ENCODE data around the gene LDB2.

The LDB2 gene

GRCh38 chr4:16864199-16864598, 34.2 kb downstream of the LDB2 start:
- WGBS, 2 experiments (ENCODE audit: insufficient coverage in 2 of 2): no CpG with 5 or more reads among the region's 2 CpGs
- Histone ChIP-seq H3K4me1 (ENCODE audit: control insufficient read depth, insufficient read depth, low read length, poor library complexity, severe bottlenecking) (peaks cover 13% of the 10 kb centered on the region), H3K27ac (ENCODE audit: low read depth, low read length, severe bottlenecking) (no peak overlapping the region), H3K36me3 (ENCODE audit: control insufficient read depth, insufficient read depth, low read length) (peaks cover 55% of the 10 kb centered on the region), H3K4me3 (ENCODE audit: extremely low read depth, insufficient read depth, low read length, poor library complexity, severe bottlenecking) (no peak overlapping the region), H3K9me3 (ENCODE audit: control insufficient read depth, low read length) (peaks cover 6% of the 10 kb centered on the region)

GRCh38 chr4:16862697-16863096, 35.7 kb downstream of the LDB2 start:
- peaks cover 6% of the 10 kb centered on the region for H3K9me3 ChIP-seq (ENCODE audit: control insufficient read depth, low read length)
- H3K4me1 ChIP-seq (ENCODE audit: control insufficient read depth, insufficient read depth, low read length, poor library complexity, severe bottlenecking): peaks cover 13% of the 10 kb centered on the region
- H3K36me3 ChIP-seq (ENCODE audit: control insufficient read depth, insufficient read depth, low read length): peaks cover 44% of the 10 kb centered on the region
- H3K4me3 ChIP-seq (ENCODE audit: extremely low read depth, insufficient read depth, low read length, poor library complexity, severe bottlenecking): no peak overlapping the region
- 90 to 97% methylated on average over 11 of the region's 11 CpGs for WGBS, 2 experiments (ENCODE audit: insufficient coverage in 2 of 2)
- no peak overlapping the region for H3K27ac ChIP-seq (ENCODE audit: low read depth, low read length, severe bottlenecking)

- Histone ChIP-seq H3K4me1 (ENCODE audit: control insufficient read depth, insufficient read depth, low read length, poor library complexity, severe bottlenecking) (peaks cover 13% of the 10 kb centered on the region), H3K36me3 (ENCODE audit: control insufficient read depth, insufficient read depth, low read length) (peaks cover 28% of the 10 kb centered on the region), H3K27ac (ENCODE audit: low read depth, low read length, severe bottlenecking) (no peak overlapping the region), H3K9me3 (ENCODE audit: control insufficient read depth, low read length) (no peaks in the 10 kb centered on the region), H3K4me3 (ENCODE audit: extremely low read depth, insufficient read depth, low read length, poor library complexity, severe bottlenecking) (no peak overlapping the region)
- WGBS, 2 experiments (ENCODE audit: insufficient coverage in 2 of 2): 91 to 100% methylated on average over 1 of the region's 1 CpG
Measured at GRCh38 chr4:16860516-16860915, 37.9 kb downstream of the LDB2 start.

GRCh38 chr4:16859031-16859430, 39.4 kb downstream of the LDB2 start:
- 83 to 93% methylated on average over 1 to 3 of the region's 4 CpGs for WGBS, 2 experiments (ENCODE audit: insufficient coverage in 2 of 2)
- Histone ChIP-seq H3K4me1 (ENCODE audit: control insufficient read depth, insufficient read depth, low read length, poor library complexity, severe bottlenecking) (peaks cover 8% of the 10 kb centered on the region), H3K36me3 (ENCODE audit: control insufficient read depth, insufficient read depth, low read length) (peaks cover 19% of the 10 kb centered on the region), H3K9me3 (ENCODE audit: control insufficient read depth, low read length) (no peaks in the 10 kb centered on the region), H3K27ac (ENCODE audit: low read depth, low read length, severe bottlenecking) (peak overlapping the region; percentile 83), H3K4me3 (ENCODE audit: extremely low read depth, insufficient read depth, low read length, poor library complexity, severe bottlenecking) (no peak overlapping the region)

GRCh38 chr4:16858275-16858752, 40.1 kb downstream of the LDB2 start:
- peak overlapping the region; percentile 83 for H3K27ac ChIP-seq (ENCODE audit: low read depth, low read length, severe bottlenecking)
- peaks cover 6% of the 10 kb centered on the region for H3K4me1 ChIP-seq (ENCODE audit: control insufficient read depth, insufficient read depth, low read length, poor library complexity, severe bottlenecking)
- H3K4me3 ChIP-seq (ENCODE audit: extremely low read depth, insufficient read depth, low read length, poor library complexity, severe bottlenecking): no peak overlapping the region
- H3K9me3 ChIP-seq (ENCODE audit: control insufficient read depth, low read length): no peaks in the 10 kb centered on the region
- 55 to 64% methylated on average over 2 to 3 of the region's 9 CpGs for WGBS, 2 experiments (ENCODE audit: insufficient coverage in 2 of 2)
- H3K36me3 ChIP-seq (ENCODE audit: control insufficient read depth, insufficient read depth, low read length): peaks cover 19% of the 10 kb centered on the region

GRCh38 chr4:16857425-16857824, 41.0 kb downstream of the LDB2 start:
- peaks cover 14% of the 10 kb centered on the region for H3K36me3 ChIP-seq (ENCODE audit: control insufficient read depth, insufficient read depth, low read length)
- H3K4me3 ChIP-seq (ENCODE audit: extremely low read depth, insufficient read depth, low read length, poor library complexity, severe bottlenecking): no peak overlapping the region
- peak overlapping the region; percentile 16 for H3K27ac ChIP-seq (ENCODE audit: low read depth, low read length, severe bottlenecking)
- H3K4me1 ChIP-seq (ENCODE audit: control insufficient read depth, insufficient read depth, low read length, poor library complexity, severe bottlenecking): no peaks in the 10 kb centered on the region
- no peaks in the 10 kb centered on the region for H3K9me3 ChIP-seq (ENCODE audit: control insufficient read depth, low read length)
- 85 to 90% methylated on average over 5 of the region's 5 CpGs for WGBS, 2 experiments (ENCODE audit: insufficient coverage in 2 of 2)

- Histone ChIP-seq H3K4me1 (ENCODE audit: control insufficient read depth, insufficient read depth, low read length, poor library complexity, severe bottlenecking) (no peaks in the 10 kb centered on the region), H3K9me3 (ENCODE audit: control insufficient read depth, low read length) (no peaks in the 10 kb centered on the region), H3K4me3 (ENCODE audit: extremely low read depth, insufficient read depth, low read length, poor library complexity, severe bottlenecking) (no peak overlapping the region), H3K36me3 (ENCODE audit: control insufficient read depth, insufficient read depth, low read length) (peaks cover 38% of the 10 kb centered on the region), H3K27ac (ENCODE audit: low read depth, low read length, severe bottlenecking) (no peak overlapping the region)
- 100% methylated on average over 1 of the region's 2 CpGs; no CpG with 5 or more reads in 1 of the 2 experiments for WGBS, 2 experiments (ENCODE audit: insufficient coverage in 2 of 2)
Measured at GRCh38 chr4:16853640-16854039, 44.8 kb downstream of the LDB2 start.

- H3K27ac ChIP-seq (ENCODE audit: low read depth, low read length, severe bottlenecking): no peak overlapping the region
- H3K4me1 ChIP-seq (ENCODE audit: control insufficient read depth, insufficient read depth, low read length, poor library complexity, severe bottlenecking): no peaks in the 10 kb centered on the region
- no peaks in the 10 kb centered on the region for H3K9me3 ChIP-seq (ENCODE audit: control insufficient read depth, low read length)
- peaks cover 38% of the 10 kb centered on the region for H3K36me3 ChIP-seq (ENCODE audit: control insufficient read depth, insufficient read depth, low read length)
- no peak overlapping the region for H3K4me3 ChIP-seq (ENCODE audit: extremely low read depth, insufficient read depth, low read length, poor library complexity, severe bottlenecking)
Measured at GRCh38 chr4:16852644-16853043, 45.8 kb downstream of the LDB2 start.

GRCh38 chr4:16852228-16852627, 46.2 kb downstream of the LDB2 start:
- H3K36me3 ChIP-seq (ENCODE audit: control insufficient read depth, insufficient read depth, low read length): peaks cover 38% of the 10 kb centered on the region
- H3K27ac ChIP-seq (ENCODE audit: low read depth, low read length, severe bottlenecking): no peak overlapping the region
- 93 to 100% methylated on average over 2 of the region's 2 CpGs for WGBS, 2 experiments (ENCODE audit: insufficient coverage in 2 of 2)
- H3K4me1 ChIP-seq (ENCODE audit: control insufficient read depth, insufficient read depth, low read length, poor library complexity, severe bottlenecking): no peaks in the 10 kb centered on the region
- H3K9me3 ChIP-seq (ENCODE audit: control insufficient read depth, low read length): no peaks in the 10 kb centered on the region
- no peak overlapping the region for H3K4me3 ChIP-seq (ENCODE audit: extremely low read depth, insufficient read depth, low read length, poor library complexity, severe bottlenecking)

GRCh38 chr4:16846540-16847117, 51.8 kb downstream of the LDB2 start:
- H3K27ac ChIP-seq (ENCODE audit: low read depth, low read length, severe bottlenecking): no peak overlapping the region
- no peak overlapping the region for H3K4me3 ChIP-seq (ENCODE audit: extremely low read depth, insufficient read depth, low read length, poor library complexity, severe bottlenecking)
- no peaks in the 10 kb centered on the region for H3K9me3 ChIP-seq (ENCODE audit: control insufficient read depth, low read length)
- H3K36me3 ChIP-seq (ENCODE audit: control insufficient read depth, insufficient read depth, low read length): peaks cover 31% of the 10 kb centered on the region
- H3K4me1 ChIP-seq (ENCODE audit: control insufficient read depth, insufficient read depth, low read length, poor library complexity, severe bottlenecking): peaks cover 12% of the 10 kb centered on the region
- WGBS, 2 experiments (ENCODE audit: insufficient coverage in 2 of 2): 22% methylated on average over 1 of the region's 2 CpGs; no CpG with 5 or more reads in 1 of the 2 experiments

GRCh38 chr4:16844816-16845586, 53.4 kb downstream of the LDB2 start:
- Histone ChIP-seq H3K36me3 (ENCODE audit: control insufficient read depth, insufficient read depth, low read length) (peaks cover 27% of the 10 kb centered on the region), H3K27ac (ENCODE audit: low read depth, low read length, severe bottlenecking) (peak overlapping the region; percentile 62), H3K9me3 (ENCODE audit: control insufficient read depth, low read length) (no peaks in the 10 kb centered on the region), H3K4me1 (ENCODE audit: control insufficient read depth, insufficient read depth, low read length, poor library complexity, severe bottlenecking) (peaks cover 12% of the 10 kb centered on the region), H3K4me3 (ENCODE audit: extremely low read depth, insufficient read depth, low read length, poor library complexity, severe bottlenecking) (no peak overlapping the region)
- WGBS, 2 experiments (ENCODE audit: insufficient coverage in 2 of 2): 80 to 87% methylated on average over 5 of the region's 6 CpGs
